Lower lobe of right lung (tissue), 2 donors: ENCODE data around the gene CDHR3. TPM values are rescaled to one million over a fixed set of nuclear protein-coding genes. Genes with fewer than 3 reads are reported as not detected.

Experiments used
- ATAC-seq, 2 donors: fragments of 200-7000 bp; cut with Tn5 transposase; one replicate each; pipeline ENCODE4 v1.9.1; 2020 to 2022; ENCODE audit warnings: mild to moderate bottlenecking in 2 of 2, moderate library complexity in 2 of 2
- DNase-seq: peaks from one replicate; pipeline ENCODE4 v3.0.0-alpha.2; 2020
- H3K27ac ChIP-seq: fragments of 200-600 bp; one replicate; pipeline ENCODE4 v1.8.0; 2022
- H3K27me3 ChIP-seq: fragments of 200-600 bp; one replicate; pipeline ENCODE4 v1.8.0; 2022; ENCODE audit warnings: low read depth
- H3K36me3 ChIP-seq: fragments of 200-600 bp; one replicate; pipeline ENCODE4 v1.8.0; 2022; ENCODE audit warnings: mild to moderate bottlenecking
- H3K4me1 ChIP-seq: fragments of 200-600 bp; one replicate; pipeline ENCODE4 v1.8.0; 2022
- H3K4me3 ChIP-seq: fragments of 200-600 bp; one replicate; pipeline ENCODE4 v1.8.0; 2022; ENCODE audit warnings: mild to moderate bottlenecking
- H3K9me3 ChIP-seq: fragments of 200-600 bp; one replicate; pipeline ENCODE4 v1.8.0; 2022
- CTCF ChIP-seq: fragments of 200-600 bp; IDR thresholded peaks from one replicate; pipeline ENCODE4 v1.8.0; 2022; ENCODE audit warnings: antibody characterized with exemption, mild to moderate bottlenecking
- intact Hi-C: fragments of 100-400 bp; cut with DNase I; formaldehyde crosslinking; loops from one replicate; pipeline ENCODE4 v1.11.0; 2022
- total RNA-seq: library from RNA; stranded (reverse); fragmentation: NEBNext Ultra II Directional; extraction: Animal tissue kit (Norgen Biotek cat#: 25700); gene quantifications from one replicate; pipeline ENCODE4 v1.2.1, GENCODE V29; 2021
- donor health status: DM: no; HTN: yes; CAD: no; lungs with severe emphysema.

The CDHR3 gene
- total RNA-seq, 1 donor from 2014 or later = 28.7 TPM

- ATAC-seq (no peak), DNase-seq (no peak)
- Histone ChIP-seq H3K27me3 (no peaks in the 10 kb centered on the region), H3K27ac (no peak overlapping the region), H3K36me3 (no peaks in the 10 kb centered on the region), H3K4me1 (no peaks in the 10 kb centered on the region), H3K4me3 (no peak overlapping the region), H3K9me3 (no peaks in the 10 kb centered on the region)
- TF ChIP-seq CTCF = no peak
- intact Hi-C loops = no loop called here
Measured at GRCh38 chr7:105924945-105925344, 38.1 kb upstream of the CDHR3 start.

GRCh38 chr7:105926131-105926530 is 36.9 kb upstream of the CDHR3 start:
- ATAC-seq (no peak), DNase-seq (no peak)
- Histone ChIP-seq H3K4me3 (no peak overlapping the region), H3K27me3 (no peaks in the 10 kb centered on the region), H3K36me3 (no peaks in the 10 kb centered on the region), H3K9me3 (no peaks in the 10 kb centered on the region), H3K4me1 (no peaks in the 10 kb centered on the region), H3K27ac (no peak overlapping the region)
- intact Hi-C loops = no loop called here
- TF ChIP-seq CTCF = no peak

GRCh38 chr7:105931179-105931578 is 31.9 kb upstream of the CDHR3 start:
- TF ChIP-seq CTCF = no peak
- Histone ChIP-seq H3K27ac (no peak overlapping the region), H3K4me3 (no peak overlapping the region), H3K9me3 (no peaks in the 10 kb centered on the region), H3K4me1 (peaks cover 15% of the 10 kb centered on the region), H3K27me3 (no peaks in the 10 kb centered on the region), H3K36me3 (no peaks in the 10 kb centered on the region)
- no peak for DNase-seq
- intact Hi-C loops = no loop called here
- ATAC-seq = no peak

- Histone ChIP-seq H3K27me3 (no peaks in the 10 kb centered on the region), H3K36me3 (no peaks in the 10 kb centered on the region), H3K9me3 (no peaks in the 10 kb centered on the region), H3K4me3 (no peak overlapping the region), H3K27ac (no peak overlapping the region), H3K4me1 (peaks cover 15% of the 10 kb centered on the region)
- intact Hi-C loops = no loop called here
- TF ChIP-seq CTCF = no peak
- ATAC-seq = peak; percentile 33 to 50
- no peak for DNase-seq
Measured at GRCh38 chr7:105932835-105933477, 30.1 kb upstream of the CDHR3 start.

GRCh38 chr7:105934572-105935185 is 28.4 kb upstream of the CDHR3 start:
- H3K9me3 ChIP-seq = no peaks in the 10 kb centered on the region
- no peaks in the 10 kb centered on the region for H3K36me3 ChIP-seq
- peak; percentile 48 for TF ChIP-seq CTCF
- peaks cover 15% of the 10 kb centered on the region for H3K4me1 ChIP-seq
- no peak for DNase-seq
- H3K27ac ChIP-seq = peak overlapping the region; percentile 60
- peak; percentile 92 for ATAC-seq
- intact Hi-C loops = no loop called here
- H3K27me3 ChIP-seq = no peaks in the 10 kb centered on the region
- no peak overlapping the region for H3K4me3 ChIP-seq
